Measurements from ENCODE around the gene SAMM50.
A peak's percentile ranks its signal among the peaks of the same experiment; 100 is the strongest.

SAMM50 gene

GRCh38 chr22:43955040-43955882 is at the start of gene SAMM50:
Gene SAMM50 (plus strand): TSS chr22:43955442. CDS start chr22:43955578, 136 bp downstream.
- peak; percentile 82 for DNase-seq (ENCODE audit: low spot score)

DNA sequence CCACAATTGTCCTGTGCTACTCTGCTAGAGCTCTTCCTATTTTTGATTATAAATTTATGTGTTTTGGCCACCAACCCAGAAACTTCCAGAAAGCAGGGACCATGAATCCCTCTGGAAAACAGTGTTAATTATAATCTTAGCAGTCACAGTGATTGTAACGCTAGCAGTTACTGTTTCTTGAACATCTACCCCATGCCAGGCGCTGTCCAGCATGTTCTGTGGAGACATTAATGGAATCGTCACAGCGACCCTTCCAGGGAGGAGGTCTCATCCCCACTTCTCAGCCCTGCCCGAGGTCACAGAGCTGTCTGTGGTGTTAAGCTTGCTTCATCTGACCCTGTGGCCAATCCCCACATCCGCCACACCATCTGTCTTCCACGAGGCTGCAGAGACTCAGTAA is 49.6 kb upstream of the SAMM50 start:
- no peak for DNase-seq (ENCODE audit: low spot score)

DNA sequence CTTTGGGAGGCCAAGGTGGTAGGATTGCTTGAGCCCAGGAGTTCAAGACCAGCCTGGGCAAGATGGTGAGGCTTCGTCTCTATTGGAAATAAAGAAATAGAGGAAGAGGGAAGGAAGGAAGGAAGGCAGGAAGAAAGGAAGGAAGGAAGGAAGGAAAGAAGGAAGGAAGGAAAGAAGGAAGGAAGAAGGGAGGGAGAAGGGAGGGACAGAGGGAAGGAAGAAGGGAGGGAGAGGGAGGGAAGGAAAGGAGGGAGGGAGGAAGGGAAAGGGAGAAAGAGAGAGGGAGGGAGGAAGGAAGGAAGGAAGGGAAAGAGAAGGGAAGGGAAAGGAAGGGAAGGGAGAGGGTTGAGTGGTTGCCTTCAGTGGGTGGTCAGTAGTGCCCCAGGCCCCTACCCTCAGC is 45.5 kb upstream of the SAMM50 start:
- DNase-seq (ENCODE audit: low spot score): no peak

DNA sequence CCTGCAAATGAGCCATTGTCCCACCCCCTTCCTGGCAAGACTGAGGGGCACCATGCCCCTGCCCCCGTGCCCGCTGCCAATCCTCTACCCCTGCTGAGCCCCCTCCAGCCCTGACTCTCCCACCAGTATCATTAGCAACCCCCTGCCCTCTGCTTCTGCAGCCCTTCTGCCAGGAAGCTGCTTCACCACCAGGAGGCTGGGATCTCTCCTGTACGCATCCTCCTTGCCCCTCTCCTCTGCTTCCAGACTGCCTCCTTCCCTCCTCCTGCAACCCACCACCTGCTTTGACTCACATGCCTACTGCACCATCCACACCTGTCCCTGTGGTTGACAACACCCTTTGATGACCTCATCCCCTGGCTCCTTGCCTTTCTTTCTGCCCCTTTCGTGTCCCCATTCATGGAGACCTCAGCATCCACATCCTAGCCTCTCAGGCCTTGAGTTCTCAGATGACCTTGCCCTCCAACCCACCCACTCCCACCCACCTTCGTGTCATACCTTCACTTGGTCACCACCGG is 45.0 kb upstream of the SAMM50 start:
- peak; percentile 41 for DNase-seq (ENCODE audit: low spot score)

DNA sequence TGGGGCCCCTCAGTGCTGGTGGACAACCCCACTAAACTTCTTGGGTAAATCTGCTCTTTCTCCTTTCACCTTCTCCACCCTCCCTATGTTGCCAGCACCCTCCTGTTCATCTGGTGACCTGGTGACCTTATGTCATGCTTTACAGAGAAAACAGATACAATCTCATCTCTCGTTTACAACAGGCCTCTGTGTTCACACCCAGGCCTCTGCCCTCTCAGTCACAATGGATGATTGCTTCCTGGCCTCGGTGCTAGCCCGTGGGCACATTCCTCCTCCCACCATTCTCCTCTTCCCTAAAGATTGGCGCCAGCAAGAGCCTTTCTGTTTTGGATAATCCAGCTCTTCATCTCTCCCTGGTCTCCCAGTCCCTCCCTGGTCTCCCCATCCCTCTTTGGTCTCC is 43.9 kb upstream of the SAMM50 start:
- DNase-seq (ENCODE audit: low spot score): no peak

DNA sequence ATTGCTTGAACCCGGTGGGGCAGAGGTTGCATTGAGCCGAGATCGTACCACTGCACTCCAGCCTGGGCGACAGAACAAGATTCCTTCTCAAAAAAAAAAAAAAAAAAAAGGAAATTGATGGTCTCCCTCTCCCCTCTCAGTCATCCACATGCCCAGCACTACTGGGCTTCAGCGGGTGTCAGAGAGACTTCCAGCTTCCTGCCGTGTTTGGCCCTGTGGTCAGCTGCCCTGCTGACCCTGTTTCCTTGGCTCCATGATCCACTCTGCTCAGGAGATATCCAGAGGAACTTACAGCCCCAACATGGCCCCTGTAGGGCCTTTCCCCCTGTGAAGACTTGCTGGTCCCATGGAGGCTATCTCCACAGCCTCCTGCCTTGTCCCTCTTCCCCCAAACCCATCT is 37.7 kb upstream of the SAMM50 start:
- DNase-seq (ENCODE audit: low spot score): no peak

DNA sequence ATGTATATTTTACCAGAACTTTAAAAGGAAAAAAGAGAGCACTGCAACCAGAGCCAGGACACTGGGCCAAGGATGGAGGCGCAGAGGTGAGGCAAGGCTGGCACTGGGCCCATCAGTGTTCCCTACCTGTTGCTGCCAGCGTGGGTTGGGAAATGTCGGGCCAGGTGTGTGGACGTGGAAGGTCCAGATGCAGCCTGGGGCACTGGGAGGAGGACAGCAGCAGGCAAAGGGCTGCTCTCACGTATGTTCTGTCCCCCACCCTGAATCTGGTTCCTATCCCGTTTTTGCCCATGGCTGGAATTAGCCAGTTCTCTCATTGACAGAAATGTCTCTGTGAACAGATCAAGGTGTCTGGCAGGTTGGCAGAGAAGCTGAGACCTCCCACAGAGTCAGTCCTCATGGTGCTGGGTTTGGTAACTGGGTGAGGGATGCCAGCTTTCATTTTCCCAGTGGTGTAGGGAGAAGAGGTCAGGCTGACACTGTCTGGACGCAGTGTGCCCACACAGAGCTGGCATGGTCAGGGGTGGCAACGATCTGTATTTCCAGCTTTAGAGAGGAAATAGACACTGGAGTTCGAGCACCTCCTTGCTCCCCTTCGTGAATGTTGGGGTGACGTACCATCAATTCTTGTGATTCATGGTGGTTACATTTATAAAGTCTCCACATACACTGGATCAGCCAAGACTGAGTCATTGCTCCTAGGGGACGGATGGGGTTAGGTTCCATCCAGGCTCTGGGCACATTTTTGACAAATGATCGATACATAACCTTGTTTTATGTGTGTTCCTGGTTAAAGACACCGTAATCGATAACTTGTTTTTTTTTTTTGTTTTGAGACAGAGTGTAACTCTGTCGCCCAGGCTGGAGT is 35.9 kb upstream of the SAMM50 start:
- no peak for DNase-seq (ENCODE audit: low spot score)

- DNase-seq (ENCODE audit: low spot score): peak; percentile 89
Observed at GRCh38 chr22:43921370-43921769, 33.9 kb upstream of the SAMM50 start.

DNA sequence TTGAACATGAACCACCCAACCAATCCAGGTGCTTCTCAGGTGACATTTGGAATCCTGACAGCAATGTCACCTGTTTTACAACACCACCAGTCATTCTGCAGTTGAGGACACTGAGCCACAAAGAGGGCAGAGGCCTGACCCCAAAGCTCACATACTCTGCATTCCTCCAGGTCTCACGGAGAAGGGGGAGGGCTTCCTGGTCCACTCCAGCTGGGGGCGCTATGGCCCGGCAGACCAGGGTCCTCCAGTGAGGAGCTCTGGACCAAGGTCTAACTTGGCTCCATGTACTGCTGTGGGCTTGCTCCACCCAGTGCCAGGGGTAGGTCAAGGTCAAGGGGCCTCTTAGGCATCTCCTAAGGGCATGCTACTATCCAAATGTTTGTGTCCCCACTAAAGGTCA is 33.1 kb upstream of the SAMM50 start:
- DNase-seq (ENCODE audit: low spot score): peak; percentile 66

- no peak for DNase-seq (ENCODE audit: low spot score)
Observed at GRCh38 chr22:43923191-43923590, 32.1 kb upstream of the SAMM50 start.

- peak; percentile 70 for DNase-seq (ENCODE audit: low spot score)
Observed at GRCh38 chr22:43923631-43924464, 31.4 kb upstream of the SAMM50 start, which contains the start of gene PNPLA3. Gene PNPLA3 (plus strand): TSS chr22:43923805. CDS start chr22:43923912, 107 bp downstream.

DNA sequence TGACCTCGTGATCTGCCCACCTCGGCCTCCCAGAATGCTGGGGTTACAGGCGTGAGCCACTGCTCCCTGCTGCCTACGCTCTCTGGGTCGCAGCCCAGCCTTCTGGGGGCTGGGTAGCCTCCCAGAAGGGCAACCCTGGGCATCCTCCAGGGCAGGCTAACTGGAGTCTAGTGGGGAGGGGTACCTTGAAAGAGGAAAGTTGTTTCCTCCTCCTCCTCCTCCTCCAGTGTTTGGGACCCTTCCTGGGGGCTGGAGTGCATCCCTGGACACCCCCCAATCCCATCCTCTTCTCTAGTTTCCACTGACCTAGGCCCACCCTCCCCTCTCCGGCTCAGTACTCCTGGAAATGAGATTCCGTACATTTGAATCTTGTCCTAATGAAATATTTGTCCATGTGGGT is 30.4 kb upstream of the SAMM50 start:
- no peak for DNase-seq (ENCODE audit: low spot score)

DNA sequence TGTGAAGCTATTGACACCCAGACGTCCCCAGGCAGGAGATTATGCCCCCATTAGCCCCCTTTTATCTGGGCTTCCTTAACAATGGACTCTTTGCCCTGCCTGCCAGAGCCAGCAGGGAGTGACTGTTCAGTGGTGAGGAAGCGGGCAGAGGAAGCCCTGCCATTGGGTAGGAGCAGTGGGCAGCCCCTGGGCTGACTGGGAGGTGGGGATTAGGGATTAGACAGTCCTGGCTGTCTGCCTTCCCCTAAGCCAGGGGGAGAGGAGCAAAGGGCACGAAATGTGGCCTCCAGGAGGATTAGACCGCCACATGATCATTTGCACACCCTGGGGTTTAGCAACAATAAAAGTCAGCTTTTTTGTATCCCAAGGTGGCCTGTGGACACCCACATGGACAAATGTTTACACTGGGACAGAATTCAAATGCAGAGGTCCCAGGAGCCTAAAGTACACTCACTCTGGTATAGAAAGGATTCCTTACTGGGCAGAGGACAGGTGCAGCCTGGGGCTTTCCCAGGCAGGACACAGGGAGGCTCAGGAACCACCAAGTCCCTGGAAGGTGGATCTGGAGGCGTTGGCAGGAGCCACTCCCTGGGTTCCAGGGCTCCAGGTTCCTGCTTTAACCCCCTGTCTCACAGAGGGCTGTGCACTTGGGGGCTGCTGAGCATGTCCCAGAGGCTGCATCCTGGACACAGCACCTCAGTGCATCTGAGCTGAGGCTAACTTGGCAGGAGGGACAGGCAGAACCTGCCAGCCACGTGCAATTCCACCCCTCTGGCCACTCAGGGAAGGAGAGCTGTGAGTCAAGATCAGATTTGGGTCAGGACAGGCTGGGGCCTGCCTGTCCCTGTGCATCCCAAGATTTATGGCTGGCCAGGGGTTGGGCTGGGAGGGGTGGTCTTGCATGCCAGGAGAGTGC is 29.6 kb upstream of the SAMM50 start:
- no peak for DNase-seq (ENCODE audit: low spot score)

- no peak for DNase-seq (ENCODE audit: low spot score)
Observed at GRCh38 chr22:43926349-43926710, 28.9 kb upstream of the SAMM50 start.

DNA sequence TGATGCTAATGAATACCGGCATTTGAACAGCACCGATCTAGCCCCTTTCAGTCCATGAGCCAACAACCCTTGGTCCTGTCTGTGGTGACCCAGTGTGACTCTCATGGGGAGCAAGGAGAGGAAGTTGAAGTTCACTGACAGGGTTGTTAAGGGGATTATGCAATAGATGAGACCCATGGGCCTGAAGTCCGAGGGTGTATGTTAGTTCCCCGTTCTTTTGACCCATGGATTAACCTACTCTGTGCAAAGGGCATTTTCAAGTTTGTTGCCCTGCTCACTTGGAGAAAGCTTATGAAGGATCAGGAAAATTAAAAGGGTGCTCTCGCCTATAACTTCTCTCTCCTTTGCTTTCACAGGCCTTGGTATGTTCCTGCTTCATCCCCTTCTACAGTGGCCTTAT is 26.8 kb upstream of the SAMM50 start:
- DNase-seq (ENCODE audit: low spot score): no peak

GRCh38 chr22:43928908-43929307 is 26.3 kb upstream of the SAMM50 start:
- DNase-seq (ENCODE audit: low spot score): no peak

- no peak for DNase-seq (ENCODE audit: low spot score)
Observed at GRCh38 chr22:43931771-43932170, 23.5 kb upstream of the SAMM50 start.

GRCh38 chr22:43941449-43941848 is 13.8 kb upstream of the SAMM50 start:
- no peak for DNase-seq (ENCODE audit: low spot score)

DNA sequence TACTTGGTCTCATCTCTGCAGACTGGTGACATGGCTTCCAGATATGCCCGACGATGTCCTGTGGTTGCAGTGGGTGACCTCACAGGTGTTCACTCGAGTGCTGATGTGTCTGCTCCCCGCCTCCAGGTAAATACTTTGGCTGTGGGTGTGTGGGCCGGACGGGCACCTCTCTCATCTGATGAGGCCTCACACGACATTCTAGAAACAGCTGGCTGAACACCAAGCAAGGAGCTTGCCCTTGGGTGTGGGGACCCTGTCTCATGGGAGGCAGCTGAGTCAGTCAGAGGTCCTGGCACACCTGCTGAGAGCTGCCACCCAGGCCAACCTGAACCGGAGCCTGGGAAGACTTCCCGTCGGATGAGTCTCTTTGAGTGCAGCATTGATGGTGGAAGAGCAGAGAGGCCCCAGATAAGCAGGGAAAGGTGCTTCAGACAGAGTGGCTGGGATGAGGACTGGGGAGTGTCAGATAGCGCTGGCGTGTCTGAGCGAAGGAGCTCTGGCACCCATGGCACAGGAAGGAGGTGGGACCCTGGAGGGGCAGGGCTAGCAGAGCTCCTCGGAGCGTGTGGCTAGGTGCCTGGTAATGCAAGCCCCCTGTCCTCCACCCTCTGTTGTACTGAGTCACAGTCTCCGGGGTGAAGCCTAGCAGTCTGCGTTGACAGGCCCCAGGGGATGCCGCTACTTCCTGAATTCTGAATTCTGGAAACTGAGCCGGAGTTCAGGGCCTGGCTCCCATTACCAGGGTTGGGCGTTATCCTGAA is 10.4 kb upstream of the SAMM50 start:
- peak; percentile 40 for DNase-seq (ENCODE audit: low spot score)

Data from SW480 (cell line).